Smooth muscle cell (in vitro differentiated cells): ENCODE measurements around the gene BTBD9. TPM values are rescaled to one million over a fixed set of nuclear protein-coding genes. Genes with fewer than 3 reads are reported as not detected.

Source experiments
- DNase-seq: peaks from one replicate; lab custom pipeline; 2025; ENCODE audit not compliant: unreplicated experiment; lab: John Stamatoyannopoulos, UW
- H2AFZ ChIP-seq: fragments of 200-600 bp; sonication (generic); 2 replicates; pipeline ENCODE4 v1.6.0; 2016; ENCODE audit warnings: antibody characterized with exemption, low read depth, mild to moderate bottlenecking
- H3F3A ChIP-seq: fragments of 200-600 bp; sonication (generic); 2 replicates; pipeline ENCODE4 v1.6.0; 2017; ENCODE audit warnings: antibody characterized with exemption, low read depth
- H3K27ac ChIP-seq: fragments of 200-600 bp; sonication (generic); 2 replicates; pipeline ENCODE4 v1.5.1; 2016; ENCODE audit warnings: low read depth, mild to moderate bottlenecking
- H3K27me3 ChIP-seq: fragments of 200-600 bp; sonication (generic); 2 replicates; pipeline ENCODE4 v1.6.1; 2016; ENCODE audit warnings: low read depth, mild to moderate bottlenecking
- H3K36me3 ChIP-seq: fragments of 200-600 bp; sonication (generic); 2 replicates; pipeline ENCODE4 v1.5.1; 2016; ENCODE audit warnings: low read depth
- H3K4me1 ChIP-seq: fragments of 200-600 bp; sonication (generic); 2 replicates; pipeline ENCODE4 v1.5.1; 2016; ENCODE audit warnings: low read depth
- H3K4me2 ChIP-seq: fragments of 200-600 bp; sonication (generic); 2 replicates; pipeline ENCODE4 v1.6.0; 2016; ENCODE audit warnings: mild to moderate bottlenecking
- H3K4me3 ChIP-seq: fragments of 200-600 bp; sonication (generic); 2 replicates; pipeline ENCODE4 v1.5.1; 2016; ENCODE audit warnings: mild to moderate bottlenecking
- H3K79me2 ChIP-seq: fragments of 200-600 bp; sonication (generic); 2 replicates; pipeline ENCODE4 v1.6.0; 2016; ENCODE audit warnings: low read depth, mild to moderate bottlenecking
- H3K9ac ChIP-seq: fragments of 200-600 bp; sonication (generic); 2 replicates; pipeline ENCODE4 v1.6.0; 2016; ENCODE audit warnings: low read depth
- H3K9me3 ChIP-seq: fragments of 200-600 bp; sonication (generic); replicated peaks from 2 replicates; pipeline ENCODE4 v1.5.1; 2016; ENCODE audit warnings: low read depth
- H4K20me1 ChIP-seq: fragments of 200-600 bp; sonication (generic); 2 replicates; pipeline ENCODE4 v1.6.0; 2016; ENCODE audit warnings: low read depth
- CTCF ChIP-seq: fragments of 200-600 bp; sonication (generic); IDR thresholded peaks from 2 replicates; pipeline ENCODE4 v1.5.1; 2017; ENCODE audit warnings: borderline replicate concordance, mild to moderate bottlenecking, antibody characterized with exemption; ENCODE audit not compliant: insufficient read depth, poor library complexity, severe bottlenecking
- WGBS: methylation state at CpG from one replicate; pipeline ENCODE4 v1.1.7; 2016; ENCODE audit warnings: low lambda C conversion rate; 5-methylcytosine and 5-hydroxymethylcytosine counted together
- polyA plus RNA-seq: library from polyadenylated mRNA; unstranded; fragments of >200 nt; fragmentation: Nextera tagmentation; extraction: Ambion mirVana; gene quantifications from 2 replicates; pipeline ENCODE4 v1.2.1, GENCODE V29; 2016
- total RNA-seq: library from RNA; depleted of rRNA; stranded (reverse); fragments of >200 nt; gene quantifications from 2 replicates; pipeline ENCODE4 v1.2.3, GENCODE V29; 2014

Gene BTBD9
- total and polyA plus RNA-seq, 2 experiments from 2014 or later: 5.6 to 12.5 TPM

- Histone ChIP-seq H2AFZ (no peak overlapping the region), H3K79me2 (no peaks in the 10 kb centered on the region), H3K27ac (peak overlapping the region; percentile 57), H3K4me3 (no peak overlapping the region), H3K4me2 (no peak overlapping the region), H4K20me1 (no peaks in the 10 kb centered on the region), H3K4me1 (no peaks in the 10 kb centered on the region), H3K9ac (no peak overlapping the region), H3K27me3 (no peaks in the 10 kb centered on the region), H3F3A (no peaks in the 10 kb centered on the region), H3K9me3 (no peaks in the 10 kb centered on the region), H3K36me3 (no peaks in the 10 kb centered on the region)
- WGBS: 92% methylated on average over 1 of the region's 1 CpG
- TF ChIP-seq CTCF: no peak
- DNase-seq: no peak
These were observed 50.4 kb downstream of the BTBD9 start for GRCh38 chr6:38589367-38589720.

GRCh38 chr6:38588631-38589366 lies 50.9 kb downstream of the BTBD9 start:
- Histone ChIP-seq H3K27me3 (no peaks in the 10 kb centered on the region), H4K20me1 (no peaks in the 10 kb centered on the region), H3K27ac (peak overlapping the region; percentile 57), H2AFZ (no peak overlapping the region), H3F3A (no peaks in the 10 kb centered on the region), H3K4me2 (peak overlapping the region; percentile 45), H3K9me3 (no peaks in the 10 kb centered on the region), H3K4me1 (no peaks in the 10 kb centered on the region), H3K4me3 (no peak overlapping the region), H3K36me3 (no peaks in the 10 kb centered on the region), H3K9ac (no peak overlapping the region), H3K79me2 (no peaks in the 10 kb centered on the region)
- WGBS: 65% methylated on average over 2 of the region's 2 CpGs
- no peak for TF ChIP-seq CTCF
- no peak for DNase-seq

GRCh38 chr6:38587766-38588362 lies 51.9 kb downstream of the BTBD9 start:
- no peak for TF ChIP-seq CTCF
- H3K79me2 ChIP-seq: no peaks in the 10 kb centered on the region
- H3K4me1 ChIP-seq: no peaks in the 10 kb centered on the region
- H3K36me3 ChIP-seq: no peaks in the 10 kb centered on the region
- no peak for DNase-seq
- no peak overlapping the region for H3K4me3 ChIP-seq
- H3K9ac ChIP-seq: no peak overlapping the region
- no peaks in the 10 kb centered on the region for H3K9me3 ChIP-seq
- H3K4me2 ChIP-seq: peak overlapping the region; percentile 45
- H2AFZ ChIP-seq: no peak overlapping the region
- WGBS: 96% methylated on average over 6 of the region's 6 CpGs
- H3K27ac ChIP-seq: no peak overlapping the region
- no peaks in the 10 kb centered on the region for H3F3A ChIP-seq
- no peaks in the 10 kb centered on the region for H3K27me3 ChIP-seq
- no peaks in the 10 kb centered on the region for H4K20me1 ChIP-seq

GRCh38 chr6:38586992-38587391 lies 52.7 kb downstream of the BTBD9 start:
- 99% methylated on average over 6 of the region's 6 CpGs for WGBS

More at GRCh38 chr6:38586992-38587391, 52.7 kb downstream of the BTBD9 start:
- Histone ChIP-seq H3K27ac (no peak overlapping the region), H3F3A (no peaks in the 10 kb centered on the region), H3K9ac (no peak overlapping the region), H3K4me1 (no peaks in the 10 kb centered on the region), H4K20me1 (no peaks in the 10 kb centered on the region), H3K79me2 (no peaks in the 10 kb centered on the region), H2AFZ (no peak overlapping the region), H3K27me3 (no peaks in the 10 kb centered on the region), H3K4me3 (no peak overlapping the region), H3K36me3 (no peaks in the 10 kb centered on the region), H3K9me3 (no peaks in the 10 kb centered on the region), H3K4me2 (no peak overlapping the region)
- no peak for DNase-seq
- no peak for TF ChIP-seq CTCF
